Retina (tissue), 1 donor: ENCODE measurements around the gene MAVS.

ENCODE experiments used
- DNase-seq: peaks from one replicate; pipeline ENCODE4 v3.0.0-alpha.2; 2016

Gene MAVS

GRCh38 chr20:3916364-3916763 lies 69.7 kb downstream of the MAVS start:
- no peak for DNase-seq

- DNase-seq: no peak
Observed at GRCh38 chr20:3919352-3919751, 72.7 kb downstream of the MAVS start.

GRCh38 chr20:3922223-3922982 lies 75.8 kb downstream of the MAVS start:
- DNase-seq: no peak

- DNase-seq: no peak
Observed at GRCh38 chr20:3922983-3923339, 76.3 kb downstream of the MAVS start.

GRCh38 chr20:3923818-3924217 lies 77.2 kb downstream of the MAVS start:
- DNase-seq: no peak

- DNase-seq: no peak
Observed at GRCh38 chr20:3924304-3925112, 77.9 kb downstream of the MAVS start.

GRCh38 chr20:3925113-3925695 lies 78.6 kb downstream of the MAVS start:
- no peak for DNase-seq
